HG02852 (cell line): Measurements from ENCODE around the gene ERG.

ENCODE experiments used
- ATAC-seq: cut with Tn5 transposase; IDR thresholded peaks from one replicate; pipeline ENCODE4 v1.9.1; 2021; ENCODE audit warnings: mild to moderate bottlenecking, moderate library complexity; ENCODE audit not compliant: unreplicated experiment

ERG gene

GRCh38 chr21:38341546-38342012, 156.7 kb downstream of the ERG start:
- ATAC-seq = no peak

- no peak for ATAC-seq
Observed at GRCh38 chr21:38340131-38340530, 158.1 kb downstream of the ERG start.

- no peak for ATAC-seq
Observed at GRCh38 chr21:38337793-38338192, 160.5 kb downstream of the ERG start.

GRCh38 chr21:38334866-38335265, 163.4 kb downstream of the ERG start:
- no peak for ATAC-seq

- ATAC-seq = no peak
Observed at GRCh38 chr21:38333301-38334272, 164.7 kb downstream of the ERG start.

- no peak for ATAC-seq
Observed at GRCh38 chr21:38330666-38331065, 167.6 kb downstream of the ERG start.
